GM12878 (cell line): Measurements from ENCODE around the gene RACK1. TPM values are rescaled to one million over a fixed set of nuclear protein-coding genes. Genes with fewer than 3 reads are reported as not detected.

Experiments
- ATAC-seq: fragments of 200-7000 bp; cut with Tn5 transposase; 3 replicates; pipeline ENCODE4 v1.9.1; 2020; ENCODE audit warnings: mild to moderate bottlenecking, moderate library complexity
- Bru-seq: library from RNA; stranded (reverse); fragments of 400-500 nt; gene quantifications from one replicate; lab custom pipeline; 2021; lab: Mats Ljungman, UMichigan
- BruChase-seq, 2 experiments: library from RNA; stranded (reverse); fragments of 400-500 nt; gene quantifications; one replicate each; lab custom pipeline; 2021; lab: Mats Ljungman, UMichigan
- BruUV-seq: library from RNA; stranded (reverse); fragments of 400-500 nt; replicated peaks from 2 replicates; lab custom pipeline; 2021; lab: Mats Ljungman, UMichigan
- CTCF ChIA-PET: fragments of 300-600 bp; sonication (Branson Sonifier 250); formaldehyde crosslinking; extraction: SDS; loops from one replicate; lab custom pipeline; 2021; ENCODE audit warnings: inconsistent platforms; lab: Yijun Ruan, JAX
- POLR2A ChIA-PET: fragments of 350-600 bp; formaldehyde crosslinking; extraction: SDS; loops from one replicate; lab custom pipeline; 2021; ENCODE audit warnings: inconsistent platforms; lab: Charles Lee
- RAD21 ChIA-PET: fragments of 300-600 bp; sonication (Branson Sonifier 250); formaldehyde crosslinking; loops from one replicate; lab custom pipeline; 2023; ENCODE audit warnings: antibody characterized with exemption; ENCODE audit not compliant: unreplicated experiment; lab: Charles Lee
- SMC1A ChIA-PET: fragments of 300-600 bp; sonication (Branson Sonifier 250); formaldehyde crosslinking; loops from one replicate; lab custom pipeline; 2023; ENCODE audit not compliant: unreplicated experiment, uncharacterized antibody; lab: Charles Lee
- DNase-seq: peaks from one replicate; pipeline ENCODE4 v3.0.0-alpha.2; 2011; ENCODE audit warnings: low read depth, low spot score
- FAIRE-seq: peaks from 3 replicates; lab custom pipeline; 2011; peaks lifted over from hg19 to GRCh38; lab: Jason Lieb, UNC
- H2AFZ ChIP-seq: 2 replicates; pipeline ENCODE4 v1.6.0; 2011; ENCODE audit warnings: low read depth, low read length, control low read depth; ENCODE audit not compliant: control insufficient read depth
- H3K27ac ChIP-seq: 2 replicates; pipeline ENCODE4 v1.5.1; 2011; ENCODE audit warnings: control low read depth; ENCODE audit not compliant: control insufficient read depth, insufficient read depth
- H3K27me3 ChIP-seq, 2 experiments: replicated peaks in 1 of 2; 2 replicates each; pipeline versions ENCODE4 v1.6.0 to v1.6.1; 2011; ENCODE audit warnings: low read length in 1 of 2; ENCODE audit not compliant: control insufficient read depth in 2 of 2, insufficient read depth in 2 of 2
- H3K36me3 ChIP-seq, 2 experiments: 2 replicates each; pipeline ENCODE4 v1.5.1; 2011; ENCODE audit warnings: low read length in 1 of 2; ENCODE audit not compliant: control insufficient read depth in 2 of 2, insufficient read depth in 2 of 2
- H3K4me1 ChIP-seq: 2 replicates; pipeline ENCODE4 v1.6.1; 2011; ENCODE audit warnings: mild to moderate bottlenecking, low read length, moderate library complexity, mixed read lengths; ENCODE audit not compliant: control insufficient read depth, insufficient read depth
- H3K4me2 ChIP-seq: 2 replicates; pipeline ENCODE4 v1.6.0; 2011; ENCODE audit warnings: control low read depth; ENCODE audit not compliant: control insufficient read depth, insufficient read depth
- H3K4me3 ChIP-seq: fragments of 200-600 bp; sonication (generic); 2 replicates; pipeline ENCODE4 v1.5.1; 2016
- H3K79me2 ChIP-seq: 2 replicates; pipeline ENCODE4 v1.6.0; 2011; ENCODE audit warnings: low read length; ENCODE audit not compliant: control insufficient read depth, insufficient read depth
- H3K9ac ChIP-seq: 2 replicates; pipeline ENCODE4 v1.8.0; 2011; ENCODE audit warnings: low read length, control low read depth, mixed read lengths; ENCODE audit not compliant: control insufficient read depth, insufficient read depth
- H3K9me3 ChIP-seq: replicated peaks from 3 replicates; pipeline ENCODE4 v1.5.1; 2011; ENCODE audit warnings: mild to moderate bottlenecking, low read length; ENCODE audit not compliant: control insufficient read depth, insufficient read depth
- H4K20me1 ChIP-seq: 2 replicates; pipeline ENCODE4 v1.6.0; 2011; ENCODE audit not compliant: control insufficient read depth, insufficient read depth
- ASH2L ChIP-seq: fragments of 300-600, 200-600 bp; sonication (generic); IDR thresholded peaks from 2 replicates; pipeline ENCODE4 v1.6.1; 2017; ENCODE audit warnings: low read depth, mild to moderate bottlenecking, borderline replicate concordance
- BACH1 ChIP-seq: fragments of 450-650 bp; IDR thresholded peaks from 2 replicates; pipeline ENCODE4 v1.6.1; 2017; ENCODE audit warnings: mild to moderate bottlenecking, borderline replicate concordance
- CBX5 ChIP-seq: sonication (generic); IDR thresholded peaks from 2 replicates; pipeline ENCODE4 v1.6.1; 2016; ENCODE audit warnings: low read depth, moderate library complexity, mild to moderate bottlenecking, inconsistent platforms
- EZH2 ChIP-seq: IDR thresholded peaks from 2 replicates; pipeline ENCODE4 v1.6.1; 2012; ENCODE audit warnings: low read depth, mild to moderate bottlenecking, control low read depth, inconsistent platforms, low read length, borderline replicate concordance; ENCODE audit not compliant: control insufficient read depth
- FOXM1 ChIP-seq: IDR thresholded peaks from 2 replicates; pipeline ENCODE4 v1.6.1; 2012; ENCODE audit warnings: low read depth, mild to moderate bottlenecking, inconsistent platforms, low read length, moderate library complexity
- NFIC ChIP-seq: IDR thresholded peaks from 2 replicates; pipeline ENCODE4 v1.6.1; 2012; ENCODE audit warnings: low read depth, mild to moderate bottlenecking, inconsistent platforms, low read length, moderate library complexity
- PML ChIP-seq: IDR thresholded peaks from 2 replicates; pipeline ENCODE4 v1.6.1; 2012; ENCODE audit warnings: low read length, inconsistent platforms
- SIN3A ChIP-seq: IDR thresholded peaks from 2 replicates; pipeline ENCODE4 v1.6.1; 2012; ENCODE audit warnings: low read depth, low read length, improper control_type of control experiment
- ZNF384 ChIP-seq: IDR thresholded peaks from 2 replicates; pipeline ENCODE4 v1.6.1; 2012; ENCODE audit warnings: low read depth, mild to moderate bottlenecking, low read length, improper control_type of control experiment, borderline replicate concordance
- WGBS: methylation state at CpG from one replicate; pipeline ENCODE4 v1.1.6; 2016; ENCODE audit warnings: low lambda C conversion rate; ENCODE audit not compliant: insufficient replicate concordance, insufficient coverage; ENCODE audit errors: missing lambda C conversion rate; 5-methylcytosine and 5-hydroxymethylcytosine counted together
- in situ Hi-C: fragments of 300-500 bp; cut with MboI; formaldehyde crosslinking; loops from 9 replicates; pipeline ENCODE4 v1.14.3; 2018; ENCODE audit warnings: mixed read lengths
- intact Hi-C: fragments of 100-400 bp; cut with micrococcal nuclease; formaldehyde crosslinking; loops from one replicate; pipeline ENCODE4 v1.14.2; 2022; ENCODE audit not compliant: unreplicated experiment
- long read RNA-seq, 2 experiments: library from polyadenylated mRNA; unstranded; transcript quantifications; one replicate each; pipeline ENCODE4 v2.0.0, GENCODE V29; 2019 to 2020
- polyA minus RNA-seq, 3 experiments: library from RNA; depleted of rRNA, polyadenylated mRNA; stranded (reverse); fragments of >200 nt; gene quantifications; 2 replicates each; pipeline ENCODE4 v1.2.3, GENCODE V29; 2011
- polyA plus RNA-seq, 11 experiments: library from polyadenylated mRNA; depleted of rRNA in 4 of 11; unstranded in 6 of 11; stranded (reverse) in 5 of 11; fragments of >200 nt; fragmentation: Nextera tagmentation in 4 of 11; fragmentation: Illumina TruSeq in 1 of 11; extraction: Ambion mirVana in 4 of 11; extraction: Trizol in 1 of 11; gene quantifications; 1 replicate in 1 of 11; 2 replicates in 10 of 11; pipeline versions ENCODE4 v1.2.1 to v1.2.3, GENCODE V29; 2011 to 2016; ENCODE audit warnings: inconsistent platforms in 2 of 11, missing spikeins in 2 of 11, low read depth in 1 of 11
- total RNA-seq, 4 experiments: library from RNA; depleted of rRNA in 3 of 4; stranded (reverse); fragments of >200 nt in 3 of 4; fragmentation: Illumina TruSeq in 1 of 4; extraction: Trizol in 1 of 4; gene quantifications; 2 replicates each; pipeline versions ENCODE4 v1.2.1 to v1.2.3, GENCODE V29; 2013 to 2021
- TF ChIP-seq, protein P1 (sequence below): IDR thresholded peaks from 2 replicates; pipeline ENCODE4 v1.6.1; 2012; ENCODE audit warnings: improper control_type of control experiment, low read depth, low read length; ENCODE audit not compliant: insufficient replicate concordance

RACK1 gene
- 1,060 and 1,082 TPM in 2 replicates for total RNA-seq (2013; cell fraction: nucleolus; rRNA removed)
- total RNA-seq (2014; rRNA removed), result 6,385 and 6,584 TPM in 2 replicates
- total RNA-seq (2014; rRNA removed; fragmentation: Illumina TruSeq; extraction: Trizol), result 4,111 and 4,251 TPM in 2 replicates
- 2,742 and 2,873 TPM in 2 replicates for total RNA-seq (2021)
- 2,498 TPM for polyA plus RNA-seq (2011; ENCODE audit: low read depth)
- 2,058 and 4,963 TPM in 2 replicates for polyA plus RNA-seq (2011; rRNA removed)
- polyA plus RNA-seq (2011; cell fraction: cytosol; rRNA removed), result 6,471 and 7,747 TPM in 2 replicates
- 2,792 and 3,345 TPM in 2 replicates for polyA plus RNA-seq (2011; cell fraction: nucleus; rRNA removed)
- polyA plus RNA-seq (2012), result 4,319 and 4,635 TPM in 2 replicates
- 2,869 and 4,083 TPM in 2 replicates for polyA plus RNA-seq (2014; fragmentation: Illumina TruSeq; extraction: Trizol)
- polyA plus RNA-seq (2014; fragmentation: Nextera tagmentation; extraction: Ambion mirVana), result 1,000 to 10,000 TPM; 3,729 to 5,412 TPM
- polyA plus RNA-seq (2014; rRNA removed), result 5,813 and 5,897 TPM in 2 replicates
- polyA plus RNA-seq (2016; fragmentation: Nextera tagmentation; extraction: Ambion mirVana), result 1,000 to 10,000 TPM; 1,365 to 1,424 TPM
- 6,568 and 9,193 TPM in 2 replicates for polyA minus RNA-seq (2011; rRNA and poly(A)+ RNA removed)
- 1,862 and 1,930 TPM in 2 replicates for polyA minus RNA-seq (2011; cell fraction: cytosol; rRNA and poly(A)+ RNA removed)
- 910 and 1,213 TPM in 2 replicates for polyA minus RNA-seq (2011; cell fraction: nucleus; rRNA and poly(A)+ RNA removed)
- percentile 99 among the genes with signal in this experiment for Bru-seq, nascent RNA
- BruChase-seq, experiment 1, labeled RNA remaining after a 6-hour chase, result percentile 99 among the genes with signal in this experiment
- percentile 99 among the genes with signal in this experiment for BruChase-seq, experiment 2, labeled RNA remaining after a 2-hour chase
- long read RNA-seq, experiment 1, transcript RACK1-210 (8 exons, 1,098 nt), result minor isoform, 161 of 2,059 reads
- long read RNA-seq, experiment 1, transcript RACK1-227 (8 exons, 1,403 nt), result major isoform, 1,857 of 2,059 reads
- long read RNA-seq, experiment 1, partial matches to known transcripts, result 15 of 2,059 reads
- long read RNA-seq, experiment 1, other reads (novel, unspliced or antisense), result 24 of 2,059 reads
- long read RNA-seq, experiment 2, transcript RACK1-230 (7 exons, 1,651 nt), result minor isoform, 11 of 6,404 reads
- long read RNA-seq, experiment 2, transcript RACK1-210 (8 exons, 1,098 nt), result minor isoform, 71 of 6,404 reads
- long read RNA-seq, experiment 2, transcript RACK1-224 (8 exons, 1,150 nt), result minor isoform, 8 of 6,404 reads
- long read RNA-seq, experiment 2, transcript RACK1-227 (8 exons, 1,403 nt), result major isoform, 6,148 of 6,404 reads
- long read RNA-seq, experiment 2, partial matches to known transcripts, result 73 of 6,404 reads
- long read RNA-seq, experiment 2, other reads (novel, unspliced or antisense), result 75 of 6,404 reads

DNA sequence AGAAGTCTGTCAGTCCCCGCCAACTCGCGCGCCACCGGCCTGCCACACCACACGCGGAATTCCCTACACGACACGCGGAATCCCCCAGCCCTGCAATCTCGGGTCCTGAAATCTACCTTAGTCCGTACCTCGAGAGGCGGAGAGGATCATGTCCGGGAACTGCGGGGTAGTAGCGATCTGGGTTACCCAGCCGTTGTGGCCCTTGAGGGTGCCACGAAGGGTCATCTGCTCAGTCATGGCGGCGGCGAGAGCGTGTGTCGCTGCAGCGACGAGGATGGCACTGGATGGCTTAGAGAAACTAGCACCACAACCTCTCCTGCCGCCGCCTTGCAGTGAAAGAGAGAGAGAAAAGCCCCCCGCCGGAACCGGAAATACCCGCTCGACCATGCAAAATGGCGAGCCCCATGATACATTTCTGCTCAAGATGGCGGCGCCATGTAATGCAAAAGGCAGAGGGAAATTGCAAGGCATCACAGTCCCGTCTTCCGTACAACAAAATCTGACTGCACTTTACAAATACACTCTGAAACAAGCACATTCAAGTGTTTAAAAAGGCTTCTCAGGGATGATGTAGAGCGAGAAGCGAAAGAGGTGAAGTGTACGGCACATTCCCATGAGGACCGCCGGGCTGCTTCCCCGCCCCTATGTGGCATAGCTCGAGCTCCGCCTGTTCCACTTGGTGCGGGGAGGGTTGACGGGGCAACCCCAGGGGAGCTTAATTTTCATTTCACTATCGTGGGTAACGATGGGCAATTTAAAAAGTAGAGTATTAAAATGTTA, at the start of gene RACK1:
Gene RACK1, minus strand, starts transcription at position 343 of the 780 bp plus-strand sequence. Its CDS starts 106 bp downstream, at position 237.
- POLR2A ChIA-PET, result interaction anchor here (1.0 to 3.7 kb wide), 6 partner anchors 18 to 67 kb away, joined by 3 to 36 read pairs (median 13); partner anchors contain the start of genes TRIM41 and TRIM52
- peaks cover 11% of the 10 kb centered on the region for H4K20me1 ChIP-seq
- TF ChIP-seq BACH1 (peak; percentile 36; the same call in 1 of the 2 replicates), ZNF384 (no peak), SIN3A (peak; percentile 76), ASH2L (0 out of 2 replicates have a peak, but pooled peaks have one; percentile 49), EZH2 (no peak), PML (peak; percentile 99), CBX5 (0 out of 2 replicates have a peak, but pooled peaks have one; percentile 18), NFIC (no peak), FOXM1 (peak; percentile 50; the same call in 1 of the 2 replicates)
- TF ChIP-seq, protein P1, sequence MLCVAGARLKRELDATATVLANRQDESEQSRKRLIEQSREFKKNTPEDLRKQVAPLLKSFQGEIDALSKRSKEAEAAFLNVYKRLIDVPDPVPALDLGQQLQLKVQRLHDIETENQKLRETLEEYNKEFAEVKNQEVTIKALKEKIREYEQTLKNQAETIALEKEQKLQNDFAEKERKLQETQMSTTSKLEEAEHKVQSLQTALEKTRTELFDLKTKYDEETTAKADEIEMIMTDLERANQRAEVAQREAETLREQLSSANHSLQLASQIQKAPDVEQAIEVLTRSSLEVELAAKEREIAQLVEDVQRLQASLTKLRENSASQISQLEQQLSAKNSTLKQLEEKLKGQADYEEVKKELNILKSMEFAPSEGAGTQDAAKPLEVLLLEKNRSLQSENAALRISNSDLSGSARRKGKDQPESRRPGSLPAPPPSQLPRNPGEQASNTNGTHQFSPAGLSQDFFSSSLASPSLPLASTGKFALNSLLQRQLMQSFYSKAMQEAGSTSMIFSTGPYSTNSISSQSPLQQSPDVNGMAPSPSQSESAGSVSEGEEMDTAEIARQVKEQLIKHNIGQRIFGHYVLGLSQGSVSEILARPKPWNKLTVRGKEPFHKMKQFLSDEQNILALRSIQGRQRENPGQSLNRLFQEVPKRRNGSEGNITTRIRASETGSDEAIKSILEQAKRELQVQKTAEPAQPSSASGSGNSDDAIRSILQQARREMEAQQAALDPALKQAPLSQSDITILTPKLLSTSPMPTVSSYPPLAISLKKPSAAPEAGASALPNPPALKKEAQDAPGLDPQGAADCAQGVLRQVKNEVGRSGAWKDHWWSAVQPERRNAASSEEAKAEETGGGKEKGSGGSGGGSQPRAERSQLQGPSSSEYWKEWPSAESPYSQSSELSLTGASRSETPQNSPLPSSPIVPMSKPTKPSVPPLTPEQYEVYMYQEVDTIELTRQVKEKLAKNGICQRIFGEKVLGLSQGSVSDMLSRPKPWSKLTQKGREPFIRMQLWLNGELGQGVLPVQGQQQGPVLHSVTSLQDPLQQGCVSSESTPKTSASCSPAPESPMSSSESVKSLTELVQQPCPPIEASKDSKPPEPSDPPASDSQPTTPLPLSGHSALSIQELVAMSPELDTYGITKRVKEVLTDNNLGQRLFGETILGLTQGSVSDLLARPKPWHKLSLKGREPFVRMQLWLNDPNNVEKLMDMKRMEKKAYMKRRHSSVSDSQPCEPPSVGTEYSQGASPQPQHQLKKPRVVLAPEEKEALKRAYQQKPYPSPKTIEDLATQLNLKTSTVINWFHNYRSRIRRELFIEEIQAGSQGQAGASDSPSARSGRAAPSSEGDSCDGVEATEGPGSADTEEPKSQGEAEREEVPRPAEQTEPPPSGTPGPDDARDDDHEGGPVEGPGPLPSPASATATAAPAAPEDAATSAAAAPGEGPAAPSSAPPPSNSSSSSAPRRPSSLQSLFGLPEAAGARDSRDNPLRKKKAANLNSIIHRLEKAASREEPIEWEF, result no peak

More for the DNA sequence above, at the start of gene RACK1:
- ChIA-PET CTCF (interaction anchor here (1.3 to 3.5 kb wide), 3 partner anchors 12 to 59 kb away, joined by 4 to 12 read pairs (median 5); no protein-coding TSS in a partner anchor), RAD21 (interaction anchor here (0.7 to 1.7 kb wide), 5 partner anchors 12 to 55 kb away, joined by 3 to 12 read pairs (median 3); partner anchors contain the start of gene TRIM52), SMC1A (interaction anchor here (0.7 to 2.2 kb wide), 6 partner anchors 9 to 27 kb away, joined by 3 to 5 read pairs (median 4); partner anchors contain the start of genes TRIM41 and TRIM52)
- ATAC-seq, result peak; percentile 66
- Histone ChIP-seq H3K4me1 (peaks cover 27% of the 10 kb centered on the region), H2AFZ (peak within 1 kb of the TSS; percentile 100), H3K9me3 (no peaks in the 10 kb centered on the region), H3K4me3 (peak within 1 kb of the TSS; percentile 98), H3K4me2 (peak within 1 kb of the TSS; percentile 95), H3K79me2 (peaks cover 89% of the 10 kb centered on the region), H3K36me3 (peaks cover 17 to 25% of the 10 kb centered on the region in 2 experiments), H3K27me3 (no peaks in the 10 kb centered on the region), H3K9ac (peak within 1 kb of the TSS; percentile 88), H3K27ac (peak within 1 kb of the TSS; percentile 92)
- intact Hi-C loops (loop anchor here (1.0 to 2.0 kb wide), 3 partner anchors 17 to 51 kb away; partner anchors contain the start of genes TRIM41 and TRIM52), in situ Hi-C loops (no loop called here)
- under 1% methylated on average over 50 of the region's 50 CpGs for WGBS
- peak; percentile 89 for DNase-seq
- no TSS peak for BruUV-seq
- FAIRE-seq, result peak; percentile 72
